Activated B cell treated with CpG ODN at 0.5 μM for 24 hours (primary cell): ENCODE data around the gene SERPINE2. TPM values are rescaled to one million over a fixed set of nuclear protein-coding genes. Genes with fewer than 3 reads are reported as not detected.

Experiments
- ATAC-seq: fragments of 200-7000 bp; cut with Tn5 transposase; one replicate; pipeline ENCODE4 v1.10.0; 2021; ENCODE audit warnings: low read depth, mild to moderate bottlenecking, moderate library complexity
- CTCF ChIA-PET: fragments of 350-600 bp; sonication (Branson Sonifier 250); formaldehyde crosslinking; loops from one replicate; lab custom pipeline; 2021; ENCODE audit warnings: antibody characterized with exemption; lab: Charles Lee
- POLR2A ChIA-PET: fragments of 350-600 bp; sonication (Branson Sonifier 250); formaldehyde crosslinking; loops from one replicate; lab custom pipeline; 2021; ENCODE audit warnings: antibody characterized with exemption; lab: Charles Lee
- DNase-seq: peaks from one replicate; pipeline ENCODE4 v3.0.0; 2022
- H3K27ac Mint-ChIP-seq: one replicate; pipeline ENCODE4 v1.8.0; 2020; ENCODE audit warnings: mixed read lengths
- H3K27me3 Mint-ChIP-seq: one replicate; pipeline ENCODE4 v1.8.0; 2021; ENCODE audit warnings: mixed read lengths
- H3K36me3 Mint-ChIP-seq: one replicate; pipeline ENCODE4 v1.8.0; 2021; ENCODE audit warnings: low read depth, mixed read lengths
- H3K4me1 Mint-ChIP-seq: one replicate; pipeline ENCODE4 v1.8.0; 2021; ENCODE audit warnings: mixed read lengths
- H3K4me3 Mint-ChIP-seq: one replicate; pipeline ENCODE4 v1.8.0; 2020; ENCODE audit warnings: mild to moderate bottlenecking, mixed read lengths
- H3K9me3 Mint-ChIP-seq: one replicate; pipeline ENCODE4 v1.8.0; 2020; ENCODE audit warnings: mixed read lengths
- CTCF ChIP-seq: fragments of 200-600 bp; IDR thresholded peaks from one replicate; pipeline ENCODE4 v1.8.0; 2022; ENCODE audit warnings: antibody characterized with exemption, mild to moderate bottlenecking
- intact Hi-C: fragments of 100-400 bp; cut with micrococcal nuclease; formaldehyde crosslinking; loops from one replicate; pipeline ENCODE4 v1.15.1; 2024
- total RNA-seq: library from RNA; stranded (reverse); gene quantifications from 2 replicates; pipeline ENCODE4 v1.2.3, GENCODE V29; 2022

The SERPINE2 gene
- total RNA-seq, 1 donor from 2014 or later: 1.1 TPM

- Mint-ChIP-seq H3K27me3 (peaks cover 51% of the 10 kb centered on the region), H3K4me1 (peaks cover 21% of the 10 kb centered on the region), H3K27ac (no peak overlapping the region), H3K36me3 (no peaks in the 10 kb centered on the region), H3K9me3 (no peaks in the 10 kb centered on the region), H3K4me3 (peak overlapping the region; percentile 83)
- intact Hi-C loops: loop anchor here (1.0 to 5.0 kb wide), 2 partner anchors 12 to 36 kb away; no protein-coding TSS in a partner anchor
- ATAC-seq (peak; percentile 43), DNase-seq (no peak)
- ChIA-PET CTCF (no interaction called here), POLR2A (interaction anchor here (1.3 kb wide), 1 partner anchor 12 kb away, joined by 4 read pairs; no protein-coding TSS in a partner anchor)
- TF ChIP-seq CTCF: no peak
Observed at GRCh38 chr2:224038049-224038829, 847 bp downstream of the SERPINE2 start.

- H3K4me1 Mint-ChIP-seq: peaks cover 21% of the 10 kb centered on the region
- ATAC-seq: no peak
- peaks cover 46% of the 10 kb centered on the region for H3K27me3 Mint-ChIP-seq
- no peak overlapping the region for H3K27ac Mint-ChIP-seq
- H3K36me3 Mint-ChIP-seq: no peaks in the 10 kb centered on the region
- POLR2A ChIA-PET: no interaction called here
- H3K4me3 Mint-ChIP-seq: peak overlapping the region; percentile 0
- no peaks in the 10 kb centered on the region for H3K9me3 Mint-ChIP-seq
- intact Hi-C loops: loop anchor here (5.0 kb wide), 1 partner anchor 35 kb away; no protein-coding TSS in a partner anchor
- TF ChIP-seq CTCF: no peak
- CTCF ChIA-PET: no interaction called here
- no peak for DNase-seq
Observed at GRCh38 chr2:224036731-224037361, 2.2 kb downstream of the SERPINE2 start.

DNA sequence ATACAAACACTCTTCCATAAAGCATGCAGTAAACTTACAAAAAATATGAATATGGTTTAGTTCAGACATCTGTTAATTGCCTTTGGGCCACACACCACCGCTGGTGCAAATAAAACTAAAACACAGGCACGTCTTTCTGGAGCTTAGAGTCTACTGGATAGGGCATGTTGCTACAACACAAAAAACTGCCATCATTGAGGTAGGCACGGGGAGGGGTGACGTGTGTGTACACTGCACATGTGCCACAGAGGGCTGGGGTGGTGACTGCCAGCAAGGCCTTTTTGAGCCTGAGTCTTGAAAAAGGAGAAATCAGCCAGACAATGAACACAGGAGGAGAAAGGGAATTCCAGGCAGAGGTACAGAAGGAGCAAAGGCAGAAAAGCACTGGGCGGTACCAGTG, 5.1 kb downstream of the SERPINE2 start:
- Mint-ChIP-seq H3K4me3 (no peak overlapping the region), H3K27ac (no peak overlapping the region), H3K4me1 (peaks cover 17% of the 10 kb centered on the region), H3K27me3 (peaks cover 35% of the 10 kb centered on the region), H3K9me3 (no peaks in the 10 kb centered on the region), H3K36me3 (no peaks in the 10 kb centered on the region)
- TF ChIP-seq CTCF: no peak
- no peak for DNase-seq
- POLR2A ChIA-PET: no interaction called here
- CTCF ChIA-PET: no interaction called here
- ATAC-seq: no peak
- intact Hi-C loops: no loop called here

- Mint-ChIP-seq H3K9me3 (no peaks in the 10 kb centered on the region), H3K4me3 (no peak overlapping the region), H3K27me3 (peaks cover 35% of the 10 kb centered on the region), H3K4me1 (peaks cover 17% of the 10 kb centered on the region), H3K27ac (no peak overlapping the region), H3K36me3 (no peaks in the 10 kb centered on the region)
- no peak for TF ChIP-seq CTCF
- ChIA-PET CTCF (no interaction called here), POLR2A (no interaction called here)
- intact Hi-C loops: no loop called here
- ATAC-seq (no peak), DNase-seq (no peak)
Observed at GRCh38 chr2:224033601-224034000, 5.5 kb downstream of the SERPINE2 start.

GRCh38 chr2:224032283-224032682, 6.8 kb downstream of the SERPINE2 start:
- intact Hi-C loops: no loop called here
- ATAC-seq (no peak), DNase-seq (no peak)
- Mint-ChIP-seq H3K4me1 (peaks cover 17% of the 10 kb centered on the region), H3K27ac (no peak overlapping the region), H3K36me3 (no peaks in the 10 kb centered on the region), H3K4me3 (no peak overlapping the region), H3K9me3 (no peaks in the 10 kb centered on the region), H3K27me3 (peaks cover 23% of the 10 kb centered on the region)
- no peak for TF ChIP-seq CTCF
- ChIA-PET POLR2A (no interaction called here), CTCF (no interaction called here)
